BJ (cell line): Measurements from ENCODE around the gene ZBTB38. TPM values are rescaled to one million over a fixed set of nuclear protein-coding genes. Genes with fewer than 3 reads are reported as not detected.

ENCODE experiments used
- CTCF ChIA-PET: fragments of 350-600 bp; formaldehyde crosslinking; extraction: SDS; loops from one replicate; lab custom pipeline; 2021; ENCODE audit warnings: antibody characterized with exemption, inconsistent platforms; lab: Yijun Ruan, JAX
- POLR2A ChIA-PET: fragments of 300-600 bp; sonication (Branson Sonifier 250); formaldehyde crosslinking; extraction: SDS; loops from one replicate; lab custom pipeline; 2021; ENCODE audit warnings: antibody characterized with exemption; lab: Charles Lee
- DNase-seq: peaks from one replicate; pipeline ENCODE4 v3.0.0-alpha.2; 2011; ENCODE audit warnings: low read depth
- H3K27me3 ChIP-seq: 2 replicates; pipeline ENCODE4 v1.6.0; 2011; ENCODE audit warnings: low read length; ENCODE audit not compliant: control insufficient read depth, insufficient read depth
- H3K36me3 ChIP-seq: 2 replicates; pipeline ENCODE4 v1.5.1; 2011; ENCODE audit warnings: low read length; ENCODE audit not compliant: control insufficient read depth, insufficient read depth
- H3K4me3 ChIP-seq: 2 replicates; pipeline ENCODE4 v1.5.1; 2011; ENCODE audit warnings: low read depth, mild to moderate bottlenecking, control low read depth, low read length
- CTCF ChIP-seq: IDR thresholded peaks from 2 replicates; pipeline ENCODE4 v1.5.1; 2011; ENCODE audit warnings: low read depth, mild to moderate bottlenecking, control low read depth, inconsistent platforms, low read length, moderate library complexity; ENCODE audit not compliant: insufficient read depth
- polyA plus RNA-seq: library from polyadenylated mRNA; depleted of rRNA; stranded (reverse); fragments of >200 nt; gene quantifications from 2 replicates; pipeline ENCODE4 v1.2.3, GENCODE V29; 2011

ZBTB38 gene
- polyA plus RNA-seq, 1 experiment = 62.0 TPM

GRCh38 chr3:141326123-141326522, 42.2 kb upstream of the ZBTB38 start:
- DNase-seq = no peak
- H3K36me3 ChIP-seq = no peaks in the 10 kb centered on the region
- no peak for TF ChIP-seq CTCF
- no peaks in the 10 kb centered on the region for H3K27me3 ChIP-seq
- ChIA-PET CTCF (no interaction called here), POLR2A (no interaction called here)
- no peak overlapping the region for H3K4me3 ChIP-seq

GRCh38 chr3:141326626-141327025, 41.7 kb upstream of the ZBTB38 start:
- no peak overlapping the region for H3K4me3 ChIP-seq
- no peaks in the 10 kb centered on the region for H3K27me3 ChIP-seq
- TF ChIP-seq CTCF = no peak
- CTCF ChIA-PET = no interaction called here
- POLR2A ChIA-PET = no interaction called here
- H3K36me3 ChIP-seq = no peaks in the 10 kb centered on the region
- DNase-seq = no peak

GRCh38 chr3:141328286-141329166, 39.8 kb upstream of the ZBTB38 start:
- CTCF ChIA-PET = interaction anchor here (1.0 to 1.1 kb wide), 2 partner anchors 13 to 16 kb away, joined by 3 to 4 read pairs; no protein-coding TSS in a partner anchor
- Histone ChIP-seq H3K4me3 (no peak overlapping the region), H3K36me3 (no peaks in the 10 kb centered on the region), H3K27me3 (no peaks in the 10 kb centered on the region)
- TF ChIP-seq CTCF = no peak
- no peak for DNase-seq
- POLR2A ChIA-PET = no interaction called here

GRCh38 chr3:141330235-141330634, 38.1 kb upstream of the ZBTB38 start:
- CTCF ChIA-PET = interaction anchor here (1.2 to 1.3 kb wide), 2 partner anchors 130 to 137 kb away, joined by 3 to 5 read pairs; no protein-coding TSS in a partner anchor
- H3K27me3 ChIP-seq = no peaks in the 10 kb centered on the region
- H3K4me3 ChIP-seq = no peak overlapping the region
- no peak for DNase-seq
- TF ChIP-seq CTCF = no peak
- no peaks in the 10 kb centered on the region for H3K36me3 ChIP-seq
- POLR2A ChIA-PET = no interaction called here

- ChIA-PET CTCF (interaction anchor here (1.0 to 3.2 kb wide), 9 partner anchors 8 to 136 kb away, joined by 3 to 13 read pairs (median 4); no protein-coding TSS in a partner anchor), POLR2A (no interaction called here)
- Histone ChIP-seq H3K27me3 (no peaks in the 10 kb centered on the region), H3K4me3 (no peak overlapping the region), H3K36me3 (no peaks in the 10 kb centered on the region)
- no peak for DNase-seq
- TF ChIP-seq CTCF = no peak
Measured at GRCh38 chr3:141330718-141331376, 37.5 kb upstream of the ZBTB38 start.
